Astrocyte of the cerebellum (primary cell): Measurements from ENCODE around the gene UMOD.

ENCODE experiments used
- DNase-seq: peaks from one replicate; pipeline ENCODE4 v3.0.0-alpha.2; 2011; ENCODE audit warnings: low read depth
- H3K4me3 ChIP-seq: 2 replicates; pipeline ENCODE4 v1.5.1; 2011; ENCODE audit warnings: mild to moderate bottlenecking, low read depth, low read length, moderate library complexity
- in situ Hi-C: cut with HindIII; loops from 2 replicates; pipeline ENCODE4 v1.10.0; 2017; ENCODE audit warnings: low sequenced_read_pairs
- TF ChIP-seq, protein P1 (sequence below): IDR thresholded peaks from 2 replicates; pipeline ENCODE4 v1.5.1; 2012; ENCODE audit warnings: low read length, low read depth, moderate library complexity, mild to moderate bottlenecking; ENCODE audit errors: missing control alignments

UMOD gene

DNA sequence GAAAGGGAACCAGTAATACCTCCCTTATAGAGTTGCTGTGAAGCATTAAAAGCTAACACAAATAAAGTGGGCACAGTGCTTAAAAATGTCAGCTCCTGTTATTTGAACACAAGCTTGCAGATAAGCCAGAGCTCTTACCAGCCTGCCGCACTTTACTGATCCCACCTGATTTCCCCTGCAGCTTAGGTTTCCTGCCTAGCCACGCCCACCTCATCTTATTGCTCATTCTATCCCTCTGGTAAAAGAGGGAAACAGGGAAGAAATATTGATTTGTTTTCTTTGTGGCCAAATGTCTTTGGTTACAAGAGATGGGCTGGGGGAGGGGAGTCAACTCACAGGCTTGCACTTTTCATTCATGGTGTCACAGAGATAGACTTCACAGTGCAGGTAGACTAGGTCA lies 15.6 kb downstream of the UMOD start:
- no peak overlapping the region for H3K4me3 ChIP-seq
- TF ChIP-seq, protein P1, sequence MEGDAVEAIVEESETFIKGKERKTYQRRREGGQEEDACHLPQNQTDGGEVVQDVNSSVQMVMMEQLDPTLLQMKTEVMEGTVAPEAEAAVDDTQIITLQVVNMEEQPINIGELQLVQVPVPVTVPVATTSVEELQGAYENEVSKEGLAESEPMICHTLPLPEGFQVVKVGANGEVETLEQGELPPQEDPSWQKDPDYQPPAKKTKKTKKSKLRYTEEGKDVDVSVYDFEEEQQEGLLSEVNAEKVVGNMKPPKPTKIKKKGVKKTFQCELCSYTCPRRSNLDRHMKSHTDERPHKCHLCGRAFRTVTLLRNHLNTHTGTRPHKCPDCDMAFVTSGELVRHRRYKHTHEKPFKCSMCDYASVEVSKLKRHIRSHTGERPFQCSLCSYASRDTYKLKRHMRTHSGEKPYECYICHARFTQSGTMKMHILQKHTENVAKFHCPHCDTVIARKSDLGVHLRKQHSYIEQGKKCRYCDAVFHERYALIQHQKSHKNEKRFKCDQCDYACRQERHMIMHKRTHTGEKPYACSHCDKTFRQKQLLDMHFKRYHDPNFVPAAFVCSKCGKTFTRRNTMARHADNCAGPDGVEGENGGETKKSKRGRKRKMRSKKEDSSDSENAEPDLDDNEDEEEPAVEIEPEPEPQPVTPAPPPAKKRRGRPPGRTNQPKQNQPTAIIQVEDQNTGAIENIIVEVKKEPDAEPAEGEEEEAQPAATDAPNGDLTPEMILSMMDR = no peak
- no peak for DNase-seq
- in situ Hi-C loops = no loop called here

DNA sequence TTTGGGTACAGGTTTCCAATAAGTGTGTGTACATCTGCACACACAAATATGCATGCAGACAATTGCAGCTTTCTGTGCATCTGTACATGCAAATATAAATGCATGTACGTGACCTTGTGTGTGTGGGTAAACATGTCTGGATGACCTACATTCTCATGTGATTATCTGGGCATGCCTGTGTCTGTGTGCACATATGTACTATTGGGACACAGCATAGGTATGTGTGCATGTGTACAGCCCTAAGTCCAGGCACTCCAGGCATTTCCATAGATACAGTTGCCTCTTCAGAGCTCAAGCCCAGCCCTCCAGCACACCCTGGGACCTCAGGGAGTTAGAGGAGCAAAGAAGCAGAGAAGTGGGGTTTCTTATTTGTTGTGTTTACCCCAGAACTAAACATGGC lies 18.1 kb downstream of the UMOD start:
- in situ Hi-C loops = no loop called here
- H3K4me3 ChIP-seq = no peak overlapping the region
- TF ChIP-seq, protein P1 = no peak
- no peak for DNase-seq

DNA sequence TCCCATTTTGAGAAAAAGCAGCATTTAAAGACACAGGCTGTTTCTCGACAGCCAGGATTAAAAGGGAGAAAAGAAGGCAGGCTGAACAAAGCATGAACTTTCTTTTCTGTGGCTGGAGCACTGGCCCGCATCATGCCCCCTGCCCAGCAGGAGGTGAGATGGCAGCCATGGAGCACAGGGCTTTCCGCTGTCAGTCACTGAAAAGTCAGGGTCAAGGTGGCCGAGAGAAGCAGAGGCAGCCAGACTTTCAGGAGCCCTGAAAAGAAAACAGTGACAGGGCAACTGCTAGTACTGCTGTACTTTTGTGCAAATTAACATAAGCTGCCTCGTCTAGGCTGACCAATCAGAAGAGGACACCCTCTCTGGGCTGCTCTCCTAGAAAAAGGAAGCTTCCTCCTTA lies 19.4 kb downstream of the UMOD start:
- in situ Hi-C loops = no loop called here
- DNase-seq = no peak
- H3K4me3 ChIP-seq = no peak overlapping the region
- TF ChIP-seq, protein P1 = no peak

DNA sequence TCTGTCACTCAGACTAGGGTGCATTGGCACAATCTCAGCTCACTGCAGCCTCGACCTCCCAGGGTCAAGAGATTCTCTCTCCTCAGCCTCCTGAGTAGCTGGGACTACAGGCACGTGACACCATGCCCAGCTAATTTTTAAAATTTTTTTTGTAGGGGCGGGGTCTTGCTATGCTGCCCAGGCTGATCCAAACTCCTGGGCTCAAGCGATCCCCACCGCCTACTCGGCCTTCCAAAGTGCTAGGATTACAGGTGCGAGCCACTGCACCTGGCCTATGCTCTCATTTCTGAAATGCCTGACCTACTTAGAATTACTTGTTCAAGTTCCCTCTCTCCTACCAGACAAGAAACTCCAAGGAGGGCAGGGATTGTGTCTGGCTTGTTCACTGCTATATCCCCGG lies 20.1 kb downstream of the UMOD start:
- TF ChIP-seq, protein P1 = no peak
- in situ Hi-C loops = no loop called here

DNA sequence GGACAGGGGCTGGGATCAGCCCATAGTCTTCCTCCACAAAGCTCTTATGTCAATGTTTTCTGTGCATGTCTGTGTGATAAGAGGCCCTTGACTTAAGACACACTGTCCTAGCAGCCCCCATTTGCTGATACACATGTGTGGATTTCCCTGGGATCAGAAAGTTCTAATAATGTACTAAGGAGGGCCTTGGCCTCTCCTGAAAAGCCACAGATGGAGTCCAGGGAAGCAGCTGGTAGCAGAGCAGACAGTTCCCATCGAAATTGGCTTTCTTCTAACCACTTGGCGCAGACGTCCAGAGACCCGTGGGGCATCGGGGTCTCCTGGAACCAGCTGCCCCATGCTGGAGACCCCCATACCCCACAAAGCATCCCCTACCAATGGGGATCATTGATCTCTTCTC lies 20.9 kb downstream of the UMOD start:
- DNase-seq = no peak
- TF ChIP-seq, protein P1 = no peak
- no peak overlapping the region for H3K4me3 ChIP-seq
- in situ Hi-C loops = no loop called here

More for the DNA sequence above, 20.1 kb downstream of the UMOD start:
- DNase-seq = no peak
- H3K4me3 ChIP-seq = no peak overlapping the region

DNA sequence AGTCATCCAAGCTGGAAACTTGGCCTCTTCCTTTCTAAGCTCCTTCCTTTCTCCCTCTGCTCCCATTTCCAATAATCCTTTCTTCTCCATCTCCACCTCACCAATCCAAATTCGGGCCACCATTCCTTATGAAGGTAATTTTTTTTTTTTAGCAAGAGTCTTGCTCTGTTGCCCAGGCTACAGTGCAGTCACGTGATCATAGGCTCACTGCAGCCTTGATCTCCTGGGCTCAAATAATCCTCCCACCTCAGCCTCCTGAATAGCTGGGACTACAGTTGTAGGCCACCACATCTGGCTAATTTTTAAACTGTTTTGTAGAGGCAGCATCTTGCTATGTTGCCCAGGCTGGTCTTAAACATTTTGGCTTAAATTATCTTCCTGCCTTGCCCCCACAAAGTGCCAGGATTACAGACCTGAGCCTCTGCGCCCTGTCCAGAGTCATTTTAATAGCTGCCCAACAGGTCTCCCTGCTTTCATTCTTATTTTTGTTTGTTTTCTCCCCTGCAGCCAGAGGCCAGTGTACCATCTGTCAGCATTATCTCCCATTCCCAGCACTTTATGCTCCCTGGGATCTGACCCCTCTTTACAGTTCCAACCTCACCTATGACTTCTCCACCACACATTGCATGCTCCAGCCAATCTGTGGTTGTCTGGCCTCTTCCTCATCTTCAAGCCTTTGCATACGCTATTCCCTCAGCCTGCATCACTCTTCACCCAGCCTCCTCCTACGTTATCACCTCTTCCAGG lies 22.9 kb downstream of the UMOD start:
- TF ChIP-seq, protein P1 = no peak
- in situ Hi-C loops = no loop called here
- DNase-seq = no peak
- no peak overlapping the region for H3K4me3 ChIP-seq
